NCI-H2029 (cell line): ENCODE measurements around the gene RRM2.

Experiments used
- DNase-seq: peaks from one replicate; lab custom pipeline; 2025; lab: John Stamatoyannopoulos, UW

The RRM2 gene

GRCh38 chr2:10122500-10123280 is at the start of gene RRM2:
Gene RRM2 (plus strand): TSS chr2:10122739. CDS start chr2:10122799, 60 bp downstream.
- peak; percentile 91 for DNase-seq

DNA sequence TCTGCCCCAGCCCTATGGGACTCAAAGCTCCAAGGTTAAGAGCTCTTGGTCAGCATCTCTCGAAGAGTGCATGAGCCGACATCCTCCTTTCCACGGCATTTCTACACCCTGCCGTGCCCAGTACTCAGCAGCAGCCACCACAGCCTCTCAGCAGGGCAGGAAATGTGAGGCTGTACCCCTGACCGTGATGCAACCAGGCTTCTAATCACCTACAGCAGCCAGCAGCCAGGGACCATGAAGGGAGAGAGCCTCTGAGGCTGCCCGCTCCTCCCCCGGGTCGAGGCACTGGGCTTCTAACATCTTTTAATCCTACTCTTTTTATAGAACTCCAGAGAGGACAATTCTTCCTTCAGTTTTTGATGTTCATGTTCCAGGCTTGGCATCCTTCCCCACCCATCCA is 48.8 kb upstream of the RRM2 start:
- DNase-seq = no peak

- DNase-seq = no peak
Observed at GRCh38 chr2:10075101-10075500, 47.4 kb upstream of the RRM2 start.

- DNase-seq = no peak
Observed at GRCh38 chr2:10075571-10076209, 46.8 kb upstream of the RRM2 start.

DNA sequence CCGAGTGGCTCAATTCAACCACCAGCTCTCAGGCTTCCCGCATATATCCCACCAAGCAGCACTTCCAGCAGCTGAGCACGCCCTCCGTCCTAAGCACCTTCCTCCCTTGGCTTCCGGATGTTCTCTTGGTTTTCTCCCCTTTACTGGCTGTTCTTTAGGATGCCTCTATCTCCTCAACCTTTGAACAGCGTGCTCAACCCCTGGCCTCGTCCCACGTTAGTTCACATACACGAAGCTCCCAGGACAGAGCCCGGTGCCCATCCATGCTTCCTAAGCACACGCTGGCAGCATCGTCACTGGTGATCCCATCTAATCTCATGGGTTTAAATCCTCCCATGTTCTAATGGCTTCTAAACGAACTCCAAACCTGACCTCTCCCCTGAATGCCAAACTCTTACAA is 46.0 kb upstream of the RRM2 start:
- no peak for DNase-seq

- no peak for DNase-seq
Observed at GRCh38 chr2:10076988-10077527, 45.5 kb upstream of the RRM2 start.

DNA sequence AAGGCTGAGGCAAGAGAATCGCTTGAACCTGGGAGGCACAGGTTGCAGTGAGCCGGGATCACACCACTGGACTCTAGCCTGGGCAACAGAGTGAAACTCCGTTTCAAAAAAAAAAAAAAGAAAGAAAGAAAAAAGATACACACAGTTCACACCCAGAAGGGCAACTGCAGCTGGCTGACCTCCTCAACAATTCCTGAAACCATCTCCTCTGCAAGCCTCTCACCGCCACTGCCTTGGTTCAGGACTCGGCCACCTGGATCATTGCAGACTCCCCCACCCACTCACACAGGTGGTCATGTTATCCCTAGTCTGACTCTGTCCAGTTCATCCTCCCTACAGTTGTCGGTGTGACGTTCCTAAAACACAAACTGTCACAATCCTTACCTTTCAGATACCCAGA is 44.5 kb upstream of the RRM2 start:
- DNase-seq = no peak

- DNase-seq = no peak
Observed at GRCh38 chr2:10078704-10079265, 43.8 kb upstream of the RRM2 start.

GRCh38 chr2:10079266-10079869 is 43.2 kb upstream of the RRM2 start:
- DNase-seq = no peak

GRCh38 chr2:10079870-10080535 is 42.5 kb upstream of the RRM2 start, which contains the start of gene CYS1:
Gene CYS1 (minus strand): TSS chr2:10080411. CDS start chr2:10080223, 188 bp downstream.
- DNase-seq = no peak

DNA sequence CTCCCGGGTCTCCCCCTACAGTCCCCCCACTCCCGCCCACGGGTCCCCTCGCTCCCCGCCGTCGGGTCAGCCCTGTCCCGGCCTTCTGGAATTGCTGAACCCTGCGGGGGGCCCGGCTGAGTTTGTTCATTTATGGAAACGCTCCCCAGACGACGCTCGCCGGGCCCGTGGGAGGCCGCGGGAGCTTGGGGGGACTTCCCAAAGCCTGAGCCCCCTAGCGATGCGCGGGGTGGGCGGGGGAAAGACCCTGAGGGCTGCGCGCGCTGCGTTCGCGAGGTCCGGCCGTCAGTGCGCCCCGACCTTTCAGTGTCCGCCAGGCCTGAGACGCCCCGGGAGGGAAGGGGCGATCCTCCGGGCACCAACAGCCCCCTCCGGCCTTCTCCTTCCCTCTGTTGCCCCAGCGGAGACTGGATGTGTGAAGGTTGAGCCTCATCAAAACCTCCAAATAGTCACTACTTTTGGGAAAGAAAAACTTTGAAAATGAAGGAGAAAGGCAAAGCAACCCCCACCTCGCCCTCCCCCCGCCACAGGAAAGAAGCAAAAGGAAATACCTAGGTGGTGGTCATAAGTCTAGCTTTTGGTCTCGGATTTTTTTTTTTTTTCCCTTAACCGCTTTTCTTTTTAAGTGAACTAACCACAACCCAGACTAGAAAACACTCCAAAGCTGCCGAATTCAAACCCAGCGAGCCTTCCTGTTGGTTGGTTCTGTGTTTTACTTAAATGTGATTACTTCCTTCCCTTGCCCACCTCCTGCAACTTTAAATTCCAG is 41.8 kb upstream of the RRM2 start:
- no peak for DNase-seq

DNA sequence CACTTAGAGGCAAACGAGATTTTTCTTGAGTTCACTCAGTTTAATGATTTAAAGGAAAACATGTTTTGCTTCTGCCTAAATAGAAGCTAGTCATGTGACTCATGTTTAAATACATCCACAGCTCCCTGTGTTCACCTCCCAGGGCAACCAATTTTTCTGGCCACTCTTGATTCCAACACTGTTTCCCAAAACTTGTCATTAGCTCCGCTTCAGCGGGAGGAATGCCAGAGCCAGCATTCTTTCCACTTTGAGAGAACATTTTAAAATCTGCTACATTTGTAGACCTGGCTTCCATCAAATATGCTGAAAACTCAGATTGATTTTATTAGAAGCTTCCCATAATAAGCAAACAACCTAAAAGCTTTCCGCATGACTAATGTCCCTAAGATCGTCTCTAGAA is 39.5 kb upstream of the RRM2 start:
- no peak for DNase-seq

DNA sequence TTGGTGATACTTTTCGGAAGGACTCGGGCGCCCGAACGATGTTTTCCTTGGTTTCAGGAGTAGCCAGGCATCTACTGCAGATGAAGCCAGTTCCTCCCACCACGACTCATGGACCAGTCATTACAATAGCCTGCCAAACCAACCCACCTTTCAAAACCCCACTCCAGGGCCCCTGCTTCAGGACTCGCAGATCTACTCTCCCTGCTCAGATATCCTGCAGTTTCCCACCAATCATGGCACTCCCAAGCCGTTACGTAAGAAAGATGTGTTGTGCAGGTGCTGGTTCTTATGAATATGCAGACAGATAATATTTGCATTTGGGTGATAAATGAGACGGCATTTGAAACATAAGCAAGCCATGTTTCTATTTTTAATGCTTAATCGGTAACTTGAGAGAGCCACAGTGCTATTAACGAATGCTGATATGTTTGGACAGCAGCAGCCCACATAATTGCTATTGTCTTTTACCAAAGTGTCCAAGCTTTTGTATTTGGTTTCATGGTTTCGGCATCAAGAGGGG is 38.8 kb upstream of the RRM2 start:
- DNase-seq = peak; percentile 73

DNA sequence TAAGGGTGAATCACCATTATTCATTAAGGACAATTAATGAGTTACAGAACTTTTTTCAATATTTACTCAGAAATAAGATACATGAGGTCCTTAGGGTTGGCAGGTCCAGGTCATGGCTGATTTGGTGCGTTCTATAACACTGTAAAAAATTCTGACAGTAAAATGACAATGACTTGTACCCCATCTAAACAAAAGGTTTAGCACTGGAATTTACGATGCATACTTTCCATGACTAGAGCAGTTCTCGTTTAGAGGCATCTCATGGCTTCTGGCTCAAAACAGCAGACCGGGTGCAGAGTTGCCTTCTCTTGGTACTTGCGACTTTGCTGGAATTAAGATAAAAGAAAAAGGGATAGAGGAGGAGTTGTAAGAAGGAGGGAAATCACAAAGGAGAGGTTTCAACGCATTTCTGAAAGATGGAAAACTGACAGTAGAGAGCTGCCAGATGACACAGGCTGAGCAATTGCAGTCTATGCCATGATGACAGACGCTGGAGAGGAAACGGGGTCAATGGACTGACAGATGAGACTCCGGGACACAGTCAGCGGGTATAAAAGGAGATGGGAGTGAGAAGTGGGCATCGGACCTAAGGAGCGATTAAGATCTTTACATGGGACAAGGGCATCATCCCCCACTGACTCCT is 38.2 kb upstream of the RRM2 start:
- no peak for DNase-seq

DNA sequence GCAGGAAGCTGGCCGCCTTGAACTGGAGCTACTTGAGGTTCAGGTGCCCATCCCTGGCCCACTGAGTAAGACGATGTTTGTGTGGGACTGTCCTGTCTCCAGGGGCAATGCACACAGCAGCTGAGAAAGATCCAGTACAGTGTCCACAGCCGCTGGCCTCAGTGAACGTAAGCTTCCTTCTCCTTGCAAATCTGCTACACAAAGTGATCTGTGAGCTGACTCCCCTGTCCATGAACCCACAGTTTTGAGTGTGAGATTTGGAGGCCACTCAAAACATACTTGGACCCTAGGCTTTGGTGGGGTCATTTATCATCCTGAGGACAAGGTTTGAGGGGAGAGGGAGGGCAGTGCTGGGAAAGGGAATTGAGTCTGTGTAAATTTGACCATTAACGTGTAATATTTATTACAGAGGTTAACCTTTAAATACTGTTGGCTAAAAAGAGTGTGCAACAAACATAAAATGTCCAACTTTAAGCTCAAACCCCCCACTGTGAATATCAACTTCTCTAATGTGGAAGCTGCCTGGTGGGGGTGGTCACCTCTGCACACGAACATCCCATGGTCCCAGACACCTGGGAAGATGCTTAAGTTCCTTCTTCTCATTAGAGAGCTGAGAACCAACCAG is 37.4 kb upstream of the RRM2 start:
- no peak for DNase-seq

DNA sequence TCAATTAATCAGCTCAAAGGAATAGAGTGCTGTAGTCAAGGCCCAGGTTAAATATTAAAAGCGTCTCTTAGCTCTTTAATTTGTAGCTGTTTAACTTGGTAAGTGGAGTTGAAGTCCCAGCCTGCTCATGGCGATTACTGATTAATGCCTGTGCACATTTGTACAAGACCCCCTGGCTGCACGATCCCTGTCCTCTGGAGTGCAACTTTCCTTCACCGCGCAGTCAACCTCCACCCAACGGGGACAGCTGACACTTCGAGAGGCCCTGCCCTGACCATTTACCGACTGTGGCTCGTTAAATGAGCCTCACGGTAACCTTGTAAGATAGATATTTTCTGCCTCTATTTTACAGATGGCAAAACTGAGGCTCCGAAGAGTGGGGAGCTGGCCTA is 36.9 kb upstream of the RRM2 start:
- no peak for DNase-seq

DNA sequence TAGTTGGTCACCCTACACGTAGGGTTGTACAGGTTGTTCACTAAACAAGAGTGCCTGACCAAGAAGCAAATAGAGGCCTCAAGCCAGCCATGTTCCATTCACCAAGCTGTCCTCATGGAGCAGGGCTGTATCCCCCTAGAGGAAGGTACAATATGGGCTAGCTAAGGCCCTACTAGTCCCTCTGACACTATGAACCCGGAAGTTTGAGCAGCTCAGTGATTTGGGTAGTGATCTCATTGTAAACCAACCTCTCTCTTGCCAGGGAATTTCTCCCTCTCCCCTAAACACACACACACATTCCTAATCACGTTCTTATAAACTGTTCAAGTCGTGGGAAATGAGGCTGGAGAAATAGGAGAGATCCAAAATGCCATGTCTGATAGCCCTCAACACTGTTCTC is 35.6 kb upstream of the RRM2 start:
- no peak for DNase-seq

GRCh38 chr2:10087360-10087759 is 35.2 kb upstream of the RRM2 start:
- no peak for DNase-seq

GRCh38 chr2:10089565-10090190 is 32.9 kb upstream of the RRM2 start:
- no peak for DNase-seq
